ENCODE measurements around the gene TRPV6.

Gene TRPV6

GRCh38 chr7:142853739-142854371 lies 31.7 kb downstream of the TRPV6 start:
- peak; percentile 28 to 48 (median 40) for DNase-seq (ENCODE audit: low read depth in 3 of 3)

GRCh38 chr7:142851919-142852318 lies 33.6 kb downstream of the TRPV6 start:
- DNase-seq (ENCODE audit: low read depth in 3 of 3) = no peak

- DNase-seq (ENCODE audit: low read depth in 3 of 3) = no peak
Measured at GRCh38 chr7:142851269-142851668, 34.3 kb downstream of the TRPV6 start.

- no peak for DNase-seq (ENCODE audit: low read depth in 3 of 3)
Measured at GRCh38 chr7:142847353-142847752, 38.2 kb downstream of the TRPV6 start.

GRCh38 chr7:142842251-142842766 lies 43.2 kb downstream of the TRPV6 start:
- no peak for DNase-seq (ENCODE audit: low read depth in 3 of 3)

- DNase-seq (ENCODE audit: low read depth in 3 of 3) = no peak
Measured at GRCh38 chr7:142838461-142839213, 46.9 kb downstream of the TRPV6 start.

- DNase-seq (ENCODE audit: low read depth in 3 of 3) = no peak
Measured at GRCh38 chr7:142836426-142836825, 49.1 kb downstream of the TRPV6 start.

- DNase-seq (ENCODE audit: low read depth in 3 of 3) = no peak
Measured at GRCh38 chr7:142835487-142835886, 50.1 kb downstream of the TRPV6 start.

- DNase-seq (ENCODE audit: low read depth in 3 of 3) = no peak
Measured at GRCh38 chr7:142833174-142834048, 52.1 kb downstream of the TRPV6 start.

GRCh38 chr7:142832417-142832816 lies 53.1 kb downstream of the TRPV6 start:
- no peak for DNase-seq (ENCODE audit: low read depth in 3 of 3)

GRCh38 chr7:142827951-142828500 lies 57.5 kb downstream of the TRPV6 start:
- DNase-seq (ENCODE audit: low read depth in 3 of 3) = no peak

- no peak for DNase-seq (ENCODE audit: low read depth in 3 of 3)
Measured at GRCh38 chr7:142822714-142823113, 62.8 kb downstream of the TRPV6 start.
